H1 (cell line): ENCODE measurements around the gene TMEM178B. TPM values are rescaled to one million over a fixed set of nuclear protein-coding genes. Genes with fewer than 3 reads are reported as not detected.

Experiments
- CTCF ChIA-PET: fragments of 300-600 bp; sonication (Branson Sonifier 250); formaldehyde crosslinking; loops from one replicate; lab custom pipeline; 2021; ENCODE audit not compliant: partially characterized antibody; lab: Charles Lee
- POLR2A ChIA-PET: fragments of 300-600 bp; sonication (Branson Sonifier 250); formaldehyde crosslinking; loops from one replicate; lab custom pipeline; 2021; ENCODE audit warnings: inconsistent platforms; ENCODE audit not compliant: partially characterized antibody; lab: Charles Lee
- DNase-seq, 2 experiments: peaks; one replicate each; pipeline versions ENCODE4 v3.0.0 to v3.0.0-alpha.2; 2010 to 2022; ENCODE audit warnings: low spot score in 2 of 2, low read depth in 1 of 2, mixed read lengths in 1 of 2
- FAIRE-seq: peaks from 2 replicates; lab custom pipeline; 2011; peaks lifted over from hg19 to GRCh38; lab: Jason Lieb, UNC
- H2AFZ ChIP-seq: 2 replicates; pipeline ENCODE4 v1.8.1; 2012; ENCODE audit warnings: low read length, inconsistent platforms
- H2AK5ac ChIP-seq: 2 replicates; pipeline ENCODE4 v1.6.1; 2013; ENCODE audit warnings: low read depth, low read length
- H2BK120ac ChIP-seq: replicated peaks from 2 replicates; pipeline ENCODE3; 2013; ENCODE audit warnings: low read depth, low read length, inconsistent platforms
- H2BK12ac ChIP-seq: 2 replicates; pipeline ENCODE4 v1.6.1; 2013; ENCODE audit warnings: low read depth, low read length
- H2BK15ac ChIP-seq: 2 replicates; pipeline ENCODE4 v1.6.1; 2013; ENCODE audit warnings: low read length
- H2BK20ac ChIP-seq: 2 replicates; pipeline ENCODE4 v1.6.1; 2013; ENCODE audit warnings: low read length
- H2BK5ac ChIP-seq: 2 replicates; pipeline ENCODE4 v1.6.1; 2013; ENCODE audit warnings: low read depth, low read length
- H3K14ac ChIP-seq: 2 replicates; pipeline ENCODE4 v1.6.1; 2013; ENCODE audit warnings: inconsistent platforms; ENCODE audit not compliant: insufficient read length
- H3K18ac ChIP-seq: 2 replicates; pipeline ENCODE4 v1.6.1; 2013; ENCODE audit warnings: low read length; ENCODE audit errors: extremely low read depth
- H3K23ac ChIP-seq: 2 replicates; pipeline ENCODE4 v1.6.1; 2013; ENCODE audit warnings: inconsistent platforms; ENCODE audit not compliant: insufficient read length
- H3K23me2 ChIP-seq: 2 replicates; pipeline ENCODE4 v1.6.1; 2013; ENCODE audit warnings: low read depth, low read length
- H3K27ac ChIP-seq: 2 replicates; pipeline ENCODE4 v1.6.1; 2011; ENCODE audit warnings: low read depth, low read length, inconsistent platforms
- H3K27me3 ChIP-seq, 4 experiments: replicated peaks in 1 of 4; 1 replicate in 1 of 4; 2 replicates in 3 of 4; pipeline versions ENCODE4 v1.6.1 to v1.8.1; 2011 to 2013; ENCODE audit warnings: low read length in 3 of 4, mild to moderate bottlenecking in 3 of 4, inconsistent platforms in 2 of 4, mixed read lengths in 2 of 4, moderate library complexity in 1 of 4; ENCODE audit not compliant: control insufficient read depth in 3 of 4, insufficient read depth in 3 of 4; ENCODE audit errors: extremely low read depth in 1 of 4
- H3K36me3 ChIP-seq, 4 experiments: 2 replicates each; pipeline versions ENCODE4 v1.6.1 to v1.8.1; 2011 to 2013; ENCODE audit warnings: mild to moderate bottlenecking in 4 of 4, low read length in 3 of 4, moderate library complexity in 2 of 4, control low read depth in 1 of 4, inconsistent platforms in 1 of 4; ENCODE audit not compliant: insufficient read depth in 4 of 4, control insufficient read depth in 2 of 4
- H3K4ac ChIP-seq: replicated peaks from 2 replicates; pipeline ENCODE3; 2013; ENCODE audit warnings: low read length, low read depth, mixed read lengths, inconsistent platforms; ENCODE audit not compliant: insufficient read length
- H3K4me1 ChIP-seq, 4 experiments: replicated peaks in 1 of 4; 1 replicate in 1 of 4; 2 replicates in 3 of 4; pipeline versions ENCODE4 v1.6.1 to v1.8.1; 2011 to 2013; ENCODE audit warnings: low read length in 3 of 4, inconsistent platforms in 2 of 4, mixed read lengths in 1 of 4; ENCODE audit not compliant: insufficient read depth in 4 of 4, control insufficient read depth in 3 of 4
- H3K4me2 ChIP-seq, 2 experiments: 2 replicates each; pipeline versions ENCODE4 v1.6.1 to v1.8.1; 2011 to 2013; ENCODE audit warnings: low read depth in 2 of 2, low read length in 2 of 2, control low read depth in 1 of 2, inconsistent platforms in 1 of 2, mild to moderate bottlenecking in 1 of 2; ENCODE audit not compliant: insufficient read depth in 1 of 2
- H3K4me3 ChIP-seq, 4 experiments: fragments of 200-600, 300-600 bp in 1 of 4; sonication (generic), shearing (Covaris generic), sonication (Bioruptor Twin) in 1 of 4; 2 replicates each; pipeline versions ENCODE4 v1.5.1 to v1.8.1; 2011 to 2016; ENCODE audit warnings: low read length in 4 of 4, low read depth in 3 of 4, control low read depth in 2 of 4, inconsistent platforms in 2 of 4, mild to moderate bottlenecking in 2 of 4, mixed read lengths in 1 of 4, moderate library complexity in 1 of 4; ENCODE audit not compliant: insufficient read depth in 2 of 4; ENCODE audit errors: extremely low read depth in 1 of 4
- H3K56ac ChIP-seq: replicated peaks from 2 replicates; pipeline ENCODE3; 2013; ENCODE audit warnings: low read depth, mild to moderate bottlenecking, mixed read lengths, low read length, inconsistent platforms; ENCODE audit not compliant: insufficient read length
- H3K79me1 ChIP-seq: 2 replicates; pipeline ENCODE4 v1.6.1; 2013; ENCODE audit warnings: low read depth, low read length, control low read depth
- H3K79me2 ChIP-seq, 2 experiments: 2 replicates each; pipeline versions ENCODE4 v1.6.1 to v1.8.1; 2012 to 2013; ENCODE audit warnings: low read length in 2 of 2, mild to moderate bottlenecking in 2 of 2, inconsistent platforms in 1 of 2; ENCODE audit not compliant: insufficient read depth in 2 of 2, control insufficient read depth in 1 of 2
- H3K9ac ChIP-seq, 4 experiments: replicated peaks in 1 of 4; 1 replicate in 1 of 4; 2 replicates in 3 of 4; pipeline versions ENCODE4 v1.6.1 to v1.8.1; 2011 to 2013; ENCODE audit warnings: low read depth in 3 of 4, low read length in 3 of 4, control low read depth in 2 of 4, mild to moderate bottlenecking in 2 of 4, moderate library complexity in 2 of 4, inconsistent platforms in 1 of 4; ENCODE audit errors: extremely low read depth in 1 of 4
- H3K9me3 ChIP-seq, 2 experiments: 2 replicates each; pipeline versions ENCODE4 v1.6.1 to v1.8.1; 2012 to 2013; ENCODE audit warnings: mild to moderate bottlenecking in 2 of 2, moderate library complexity in 2 of 2, control low read depth in 1 of 2, inconsistent platforms in 1 of 2, low read depth in 1 of 2, low read length in 1 of 2, mixed read lengths in 1 of 2; ENCODE audit not compliant: insufficient read depth in 2 of 2
- H4K20me1 ChIP-seq, 2 experiments: replicated peaks in 1 of 2; 2 replicates each; pipeline versions ENCODE3 to v1.8.1; 2011 to 2013; ENCODE audit warnings: inconsistent platforms in 2 of 2, low read length in 2 of 2, mild to moderate bottlenecking in 1 of 2; ENCODE audit not compliant: insufficient read depth in 2 of 2, control insufficient read depth in 1 of 2
- H4K5ac ChIP-seq: 2 replicates; pipeline ENCODE4 v1.6.1; 2013; ENCODE audit warnings: low read length, low read depth, mixed read lengths, inconsistent platforms; ENCODE audit not compliant: insufficient read length
- H4K8ac ChIP-seq: 2 replicates; pipeline ENCODE4 v1.8.0; 2013; ENCODE audit warnings: mild to moderate bottlenecking, moderate library complexity, low read length, inconsistent platforms; ENCODE audit not compliant: insufficient read depth; ENCODE audit errors: extremely low read depth
- H4K91ac ChIP-seq: replicated peaks from 2 replicates; pipeline ENCODE3; 2013; ENCODE audit warnings: low read length, mixed read lengths, inconsistent platforms; ENCODE audit not compliant: insufficient read length
- CBX8 ChIP-seq: fragments of 300-800, 300-1000 bp; sonication (generic); IDR thresholded peaks from 2 replicates; pipeline ENCODE4 v1.7.1; 2016; ENCODE audit warnings: low read depth, low read length, borderline replicate concordance
- CEBPB ChIP-seq: IDR thresholded peaks from 2 replicates; pipeline ENCODE4 v1.6.1; 2012; ENCODE audit warnings: low read depth, low read length
- CHD2 ChIP-seq: IDR thresholded peaks from 2 replicates; pipeline ENCODE4 v1.6.1; 2012; ENCODE audit warnings: low read length, improper control_type of control experiment
- JUN ChIP-seq: IDR thresholded peaks from 2 replicates; pipeline ENCODE4 v1.6.1; 2011; ENCODE audit warnings: low read depth, mild to moderate bottlenecking, improper control_type of control experiment, low read length
- NRF1 ChIP-seq: IDR thresholded peaks from 2 replicates; pipeline ENCODE4 v1.6.1; 2011; ENCODE audit warnings: mild to moderate bottlenecking, low read depth, low read length, improper control_type of control experiment
- POU5F1 ChIP-seq: IDR thresholded peaks from 2 replicates; pipeline ENCODE4 v1.6.1; 2011; ENCODE audit warnings: low read depth, mild to moderate bottlenecking, low read length, moderate library complexity
- RNF2 ChIP-seq: fragments of 200-900, 300-1000 bp; sonication (generic); IDR thresholded peaks from 2 replicates; pipeline ENCODE4 v1.7.1; 2016; ENCODE audit warnings: borderline replicate concordance, low read depth, mild to moderate bottlenecking, antibody characterized with exemption, low read length; ENCODE audit not compliant: poor library complexity, severe bottlenecking; ENCODE audit errors: missing control alignments
- SIX5 ChIP-seq: IDR thresholded peaks from 2 replicates; pipeline ENCODE4 v1.6.1; 2011; ENCODE audit warnings: mild to moderate bottlenecking, low read depth, low read length
- YY1 ChIP-seq: IDR thresholded peaks from 2 replicates; pipeline ENCODE4 v1.6.1; 2011; ENCODE audit warnings: low read depth, mild to moderate bottlenecking, low read length
- WGBS, 2 experiments: shearing (Covaris generic) in 1 of 2; methylation state at CpG; one replicate each; pipeline versions ENCODE4 v1.1.6 to v1.1.7; 2013 to 2015; ENCODE audit warnings: low lambda C conversion rate in 2 of 2, mixed read lengths in 2 of 2, inconsistent platforms in 1 of 2, low coverage in 1 of 2, missing lambda C conversion rate in 1 of 2; ENCODE audit not compliant: insufficient replicate concordance in 2 of 2, insufficient coverage in 1 of 2, insufficient read length in 1 of 2; ENCODE audit errors: extremely low coverage in 1 of 2, missing lambda C conversion rate in 1 of 2; 5-methylcytosine and 5-hydroxymethylcytosine counted together
- polyA plus RNA-seq, 7 experiments: library from polyadenylated mRNA; depleted of rRNA in 3 of 7; stranded (reverse) in 5 of 7; unstranded in 2 of 7; fragments of >200 nt in 5 of 7; fragments of 200-250 nt in 2 of 7; gene quantifications; 1 replicate in 5 of 7; 2 replicates in 1 of 7; 4 replicates in 1 of 7; pipeline versions ENCODE4 v1.2.1 to v1.2.3, GENCODE V29; 2011 to 2013; ENCODE audit warnings: missing spikeins in 2 of 7, mixed read lengths in 2 of 7
- total RNA-seq: library from RNA; stranded (reverse); fragmentation: NEBNext Ultra II Directional; extraction: Animal tissue kit (Norgen Biotek cat#: 25700); gene quantifications from 2 replicates; pipeline ENCODE4 v1.2.1, GENCODE V29; 2021

The TMEM178B gene
- total and polyA plus RNA-seq, 2 of the 8 experiments (the other 6 are each of a cell fraction or from before 2014, with no cell fraction given): 5.3 to 18.1 TPM

DNA sequence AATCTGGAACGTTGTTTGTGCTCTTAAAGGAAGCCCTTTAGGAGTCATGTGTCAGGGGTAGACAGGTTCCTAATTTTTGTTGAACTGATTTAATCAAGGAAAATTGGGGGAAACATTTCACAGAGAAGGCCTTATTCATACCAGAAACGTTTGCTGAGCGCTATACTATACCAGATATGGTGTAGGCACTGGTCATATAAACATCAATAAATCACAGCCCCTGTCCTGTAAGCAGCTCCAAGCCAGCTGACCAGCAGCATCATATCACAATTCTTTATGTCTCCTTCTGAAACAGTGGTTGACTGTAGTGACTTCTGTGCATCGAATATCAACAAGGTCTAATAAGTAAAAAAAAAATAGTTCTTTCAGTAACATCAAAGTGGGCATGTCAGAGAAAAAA is 1.1 kb downstream of the TMEM178B start:
- no peak overlapping the region for H4K8ac ChIP-seq
- no peak overlapping the region for H3K23ac ChIP-seq
- H2BK15ac ChIP-seq: no peak overlapping the region
- H3K36me3 ChIP-seq: no peaks in the 10 kb centered on the region
- peak overlapping the region in 1 of 4 experiments; percentile 62; a peak in 4 of 7 replicates for H3K9ac ChIP-seq
- peaks cover 25% of the 10 kb centered on the region for H3K23me2 ChIP-seq
- peaks cover 0 to 3% of the 10 kb centered on the region in 2 experiments for H4K20me1 ChIP-seq
- peaks cover 4 to 47% of the 10 kb centered on the region in 2 experiments; a peak in 3 of 4 replicates for H3K79me2 ChIP-seq
- H2AK5ac ChIP-seq: no peak overlapping the region
- no peak overlapping the region for H2BK20ac ChIP-seq
- H3K56ac ChIP-seq: no peak overlapping the region
- ChIA-PET POLR2A (interaction anchor here (0.6 to 1.7 kb wide), 5 partner anchors 25 to 1284 kb away, joined by 3 to 4 read pairs (median 4); partner anchors contain the start of gene MRPS33), CTCF (interaction anchor here (0.7 to 3.0 kb wide), 8 partner anchors 23 to 639 kb away, joined by 3 to 12 read pairs (median 3); partner anchors contain the start of gene MRPS33)
- FAIRE-seq (no peak), DNase-seq (no peak)
- H3K4ac ChIP-seq: no peak overlapping the region
- H2AFZ ChIP-seq: peak overlapping the region; percentile 87
- no peak overlapping the region for H3K14ac ChIP-seq
- peak overlapping the region; percentile 92 to 99 for H3K4me2 ChIP-seq
- no peak overlapping the region for H3K27ac ChIP-seq
- no peak overlapping the region; the same call in 1 of the 2 replicates for H2BK12ac ChIP-seq
- H3K4me1 ChIP-seq: peaks cover 2 to 7% (median 4%) of the 10 kb centered on the region in 4 experiments; a peak in 5 of 7 replicates
- H2BK120ac ChIP-seq: no peak overlapping the region
- no peak overlapping the region for H4K91ac ChIP-seq
- no peak overlapping the region for H4K5ac ChIP-seq
- H3K79me1 ChIP-seq: peaks cover 4% of the 10 kb centered on the region; the same call in 1 of the 2 replicates
- no peaks in the 10 kb centered on the region for H3K9me3 ChIP-seq
- peak overlapping the region; percentile 62 to 86 (median 67) for H3K4me3 ChIP-seq
- TF ChIP-seq RNF2 (no peak), JUN (no peak), CBX8 (no peak), SIX5 (no peak), CHD2 (no peak), NRF1 (no peak), YY1 (no peak), CEBPB (no peak), POU5F1 (no peak)
- H3K27me3 ChIP-seq: peaks cover 0 to 19% (median 10%) of the 10 kb centered on the region in 4 experiments; a peak in 5 of 7 replicates
- H3K18ac ChIP-seq: no peak overlapping the region
- no peak overlapping the region for H2BK5ac ChIP-seq
- WGBS, 2 experiments: 32% methylated on average over 4 of the region's 4 CpGs; no CpG with 5 or more reads in 1 of the 2 experiments
